Measurements from ENCODE around the gene ITGB1BP1.

The ITGB1BP1 gene

DNA sequence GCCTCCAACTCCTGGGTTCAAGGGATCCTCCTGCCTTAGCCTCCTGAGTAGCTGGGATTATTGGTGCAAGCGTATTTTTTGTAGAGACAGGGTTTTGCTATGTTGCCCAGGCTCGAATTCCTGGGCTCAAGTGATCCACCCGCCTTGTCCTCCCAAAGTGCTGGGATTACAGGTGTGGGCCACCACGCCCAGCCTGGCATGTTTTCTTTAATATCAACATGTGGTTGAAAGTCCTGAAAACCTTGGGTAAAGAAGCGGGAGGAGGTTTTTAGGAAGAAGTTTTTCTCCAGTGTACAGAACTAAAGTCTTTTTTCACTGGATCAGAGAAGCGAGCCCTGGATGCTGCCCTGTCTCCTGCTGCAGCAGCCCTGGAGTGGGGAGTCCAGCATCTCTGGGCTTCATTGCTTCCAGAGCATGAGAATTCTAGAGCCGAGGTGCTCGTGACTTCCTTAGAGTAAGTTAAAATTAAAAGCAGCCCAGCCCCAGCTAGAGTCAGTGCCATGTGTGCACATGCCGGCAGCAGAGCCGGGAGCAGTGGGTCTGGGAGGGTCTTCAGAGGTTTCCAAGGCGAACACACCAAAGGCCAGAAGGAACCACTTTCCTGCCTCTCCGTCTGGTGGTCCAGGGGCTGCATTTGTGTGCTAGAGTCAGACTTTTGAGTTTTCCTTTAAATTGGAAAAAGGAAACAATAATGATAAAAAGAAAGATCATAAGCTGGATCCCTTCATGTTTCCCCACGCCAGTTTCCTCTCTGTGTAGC lies 31.2 kb downstream of the ITGB1BP1 start:
- TF ChIP-seq ZNF274 (IDR thresholded peaks at IDR 0.05; ENCODE audit: low read depth, low read length) (no peak), SUZ12 (IDR thresholded peaks at IDR 0.05; ENCODE audit: extremely low read depth, insufficient read depth, insufficient read length) (no peak), YY1 (IDR thresholded peaks at IDR 0.05; ENCODE audit: insufficient read depth, insufficient read length) (no peak)
- Histone ChIP-seq H3K9ac (ENCODE audit: insufficient read length, low read depth) (peak overlapping the region; percentile 32), H3K27me3 (ENCODE audit: insufficient read depth, insufficient read length) (no peaks in the 10 kb centered on the region), H3K36me3 (ENCODE audit: insufficient read depth, insufficient read length, low read length) (peaks cover 29% of the 10 kb centered on the region), H3K4me3 (ENCODE audit: insufficient read length, low read depth) (no peak overlapping the region), H3K4me1 (ENCODE audit: insufficient read depth, insufficient read length) (peaks cover 10% of the 10 kb centered on the region), H3K9me3 (ENCODE audit: insufficient read depth, low read length) (no peaks in the 10 kb centered on the region)
- DNase-seq (ENCODE audit: low read depth, low spot score): no peak

DNA sequence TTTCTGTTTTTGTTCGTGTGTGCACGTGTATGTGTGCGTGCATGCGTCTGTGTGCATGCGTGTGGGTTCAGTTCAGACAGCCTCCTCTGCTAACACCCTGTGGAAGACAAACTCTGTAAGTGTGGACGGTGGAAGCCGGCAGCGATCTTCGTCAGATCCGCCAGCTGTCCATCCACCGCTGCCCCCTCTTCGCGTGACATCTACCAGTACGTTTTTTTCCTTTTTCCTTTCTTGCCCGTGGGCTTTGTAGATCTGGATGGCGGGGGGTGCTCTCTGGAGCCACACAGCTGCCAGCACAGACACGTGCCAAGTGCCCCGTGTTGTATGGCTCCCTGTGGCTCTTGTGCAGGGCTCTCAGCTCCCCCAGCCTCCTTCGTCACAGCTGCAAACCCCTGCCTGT lies 32.3 kb downstream of the ITGB1BP1 start:
- DNase-seq (ENCODE audit: low read depth, low spot score): no peak
- Histone ChIP-seq H3K9ac (ENCODE audit: insufficient read length, low read depth) (no peak overlapping the region), H3K9me3 (ENCODE audit: insufficient read depth, low read length) (no peaks in the 10 kb centered on the region), H3K4me3 (ENCODE audit: insufficient read length, low read depth) (no peak overlapping the region), H3K36me3 (ENCODE audit: insufficient read depth, insufficient read length, low read length) (peaks cover 32% of the 10 kb centered on the region), H3K4me1 (ENCODE audit: insufficient read depth, insufficient read length) (peaks cover 10% of the 10 kb centered on the region), H3K27me3 (ENCODE audit: insufficient read depth, insufficient read length) (no peaks in the 10 kb centered on the region)
- no peak for TF ChIP-seq ZNF274 (IDR thresholded peaks at IDR 0.05; ENCODE audit: low read depth, low read length)
- no peak for TF ChIP-seq YY1 (IDR thresholded peaks at IDR 0.05; ENCODE audit: insufficient read depth, insufficient read length)
- TF ChIP-seq SUZ12 (IDR thresholded peaks at IDR 0.05; ENCODE audit: extremely low read depth, insufficient read depth, insufficient read length): no peak

DNA sequence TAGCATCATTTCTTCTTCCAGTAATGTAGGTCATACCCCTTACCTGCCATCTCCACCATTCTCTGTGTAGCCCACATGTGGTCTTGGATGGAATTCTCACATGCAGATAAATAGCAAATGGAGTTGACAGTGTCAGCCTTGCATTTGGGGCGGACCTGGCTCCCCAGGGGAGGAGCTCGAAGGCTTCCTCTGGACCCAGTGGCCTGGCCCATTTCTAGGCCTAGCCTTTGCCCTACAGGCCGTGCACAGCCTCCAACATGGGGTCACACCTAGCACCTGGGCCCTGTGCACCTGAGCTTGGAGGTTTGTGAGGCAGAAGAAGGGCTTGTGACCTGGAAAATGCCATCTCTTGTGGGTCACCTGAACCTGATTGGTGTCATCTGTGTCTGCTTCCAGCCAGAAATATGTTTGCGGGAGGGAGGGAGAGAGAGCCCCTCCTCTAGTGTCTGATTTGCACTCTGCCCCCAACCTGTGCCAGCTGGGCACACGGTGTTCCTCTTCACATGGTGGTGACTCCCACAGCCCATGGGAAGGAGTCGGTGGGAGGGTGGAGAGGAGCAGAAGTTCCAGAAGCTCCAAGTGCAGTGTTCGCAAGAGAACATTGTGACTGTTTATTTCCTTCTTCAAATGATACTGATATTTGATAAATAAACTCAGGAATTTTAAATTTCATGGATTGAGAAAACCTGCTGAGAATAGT lies 33.0 kb downstream of the ITGB1BP1 start:
- Histone ChIP-seq H3K36me3 (ENCODE audit: insufficient read depth, insufficient read length, low read length) (peaks cover 32% of the 10 kb centered on the region), H3K4me1 (ENCODE audit: insufficient read depth, insufficient read length) (peaks cover 10% of the 10 kb centered on the region), H3K9ac (ENCODE audit: insufficient read length, low read depth) (no peak overlapping the region), H3K27me3 (ENCODE audit: insufficient read depth, insufficient read length) (no peaks in the 10 kb centered on the region), H3K9me3 (ENCODE audit: insufficient read depth, low read length) (no peaks in the 10 kb centered on the region), H3K4me3 (ENCODE audit: insufficient read length, low read depth) (no peak overlapping the region)
- DNase-seq (ENCODE audit: low read depth, low spot score): no peak
- no peak for TF ChIP-seq SUZ12 (IDR thresholded peaks at IDR 0.05; ENCODE audit: extremely low read depth, insufficient read depth, insufficient read length)
- no peak for TF ChIP-seq YY1 (IDR thresholded peaks at IDR 0.05; ENCODE audit: insufficient read depth, insufficient read length)
- TF ChIP-seq ZNF274 (IDR thresholded peaks at IDR 0.05; ENCODE audit: low read depth, low read length): no peak

DNA sequence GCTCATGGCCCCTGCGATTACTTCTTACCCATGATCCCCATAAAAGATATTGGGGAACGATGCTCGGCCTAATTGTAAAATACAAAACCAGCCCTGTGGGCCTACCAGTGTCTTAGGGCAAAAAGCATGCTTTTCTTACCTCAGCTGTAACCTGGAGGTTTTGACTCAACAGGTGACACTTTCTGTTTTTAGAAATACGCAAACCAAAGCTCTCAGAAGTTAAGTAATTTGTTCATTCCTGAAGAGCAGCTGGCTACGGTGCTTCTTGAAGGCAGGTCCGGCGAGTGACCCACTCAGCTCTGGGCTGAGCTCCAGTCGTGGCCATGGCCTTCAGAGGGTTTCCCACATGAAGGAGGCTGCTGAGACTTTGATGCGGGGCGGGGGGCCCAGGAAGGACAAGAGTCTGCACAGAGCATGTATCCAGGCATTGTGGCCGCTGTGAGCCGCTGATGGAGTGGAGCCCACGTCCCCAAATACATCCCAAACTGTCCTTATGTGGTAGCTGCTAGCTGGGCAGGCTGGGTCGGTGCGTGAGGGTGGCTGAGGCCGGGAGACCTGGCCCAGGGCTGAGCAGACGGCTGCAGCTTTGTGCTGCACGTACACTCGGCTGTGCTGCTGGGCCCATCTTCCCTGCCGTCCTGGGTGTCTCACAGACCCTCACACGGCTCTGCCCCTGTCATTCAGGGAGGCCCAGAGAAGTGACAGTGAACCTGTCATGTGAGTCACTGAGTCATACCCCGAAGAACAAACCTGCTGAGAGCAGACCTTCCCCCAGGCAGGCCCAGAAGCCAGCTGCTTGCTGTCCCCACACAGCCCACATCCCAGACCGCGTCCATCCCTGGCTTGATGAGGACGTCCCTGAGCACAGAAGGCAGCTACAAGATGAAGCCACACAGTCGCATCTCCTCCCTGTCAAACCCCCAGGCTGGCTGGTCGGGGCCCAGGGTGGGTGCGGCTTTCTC lies 34.1 kb downstream of the ITGB1BP1 start:
- no peak for DNase-seq (ENCODE audit: low read depth, low spot score)
- no peak overlapping the region for H3K4me3 ChIP-seq (ENCODE audit: insufficient read length, low read depth)
- H3K36me3 ChIP-seq (ENCODE audit: insufficient read depth, insufficient read length, low read length): peaks cover 34% of the 10 kb centered on the region
- no peak overlapping the region for H3K9ac ChIP-seq (ENCODE audit: insufficient read length, low read depth)
- H3K27me3 ChIP-seq (ENCODE audit: insufficient read depth, insufficient read length): no peaks in the 10 kb centered on the region
- TF ChIP-seq ZNF274 (IDR thresholded peaks at IDR 0.05; ENCODE audit: low read depth, low read length) (no peak), SUZ12 (IDR thresholded peaks at IDR 0.05; ENCODE audit: extremely low read depth, insufficient read depth, insufficient read length) (no peak), YY1 (IDR thresholded peaks at IDR 0.05; ENCODE audit: insufficient read depth, insufficient read length) (no peak)
- peaks cover 10% of the 10 kb centered on the region for H3K4me1 ChIP-seq (ENCODE audit: insufficient read depth, insufficient read length)
- H3K9me3 ChIP-seq (ENCODE audit: insufficient read depth, low read length): no peaks in the 10 kb centered on the region

DNA sequence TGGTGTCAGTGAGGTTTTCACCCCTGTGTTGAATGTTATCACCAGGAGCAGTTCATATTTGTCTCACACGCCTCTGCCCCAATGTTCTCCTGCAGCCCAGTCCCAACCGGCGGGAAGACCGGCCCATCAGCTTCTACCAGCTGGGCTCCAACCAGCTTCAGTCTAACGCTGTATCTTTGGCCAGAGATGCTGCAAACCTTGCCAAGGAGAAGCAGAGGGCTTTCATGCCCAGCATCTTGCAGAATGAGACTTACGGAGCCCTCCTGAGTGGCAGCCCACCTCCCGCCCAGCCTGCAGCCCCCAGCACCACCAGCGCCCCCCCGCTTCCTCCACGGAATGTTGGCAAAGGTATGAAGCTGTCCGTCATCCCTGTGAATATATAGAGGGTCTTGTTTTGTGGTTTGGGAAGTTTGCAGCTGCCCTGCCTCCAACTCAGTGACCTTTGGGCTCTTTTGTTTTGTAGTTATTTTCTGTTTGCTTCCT lies 35.1 kb downstream of the ITGB1BP1 start:
- Histone ChIP-seq H3K4me3 (ENCODE audit: insufficient read length, low read depth) (no peak overlapping the region), H3K9ac (ENCODE audit: insufficient read length, low read depth) (no peak overlapping the region), H3K9me3 (ENCODE audit: insufficient read depth, low read length) (no peaks in the 10 kb centered on the region), H3K4me1 (ENCODE audit: insufficient read depth, insufficient read length) (peaks cover 10% of the 10 kb centered on the region), H3K36me3 (ENCODE audit: insufficient read depth, insufficient read length, low read length) (peaks cover 35% of the 10 kb centered on the region), H3K27me3 (ENCODE audit: insufficient read depth, insufficient read length) (no peaks in the 10 kb centered on the region)
- DNase-seq (ENCODE audit: low read depth, low spot score): no peak
- TF ChIP-seq SUZ12 (IDR thresholded peaks at IDR 0.05; ENCODE audit: extremely low read depth, insufficient read depth, insufficient read length) (no peak), YY1 (IDR thresholded peaks at IDR 0.05; ENCODE audit: insufficient read depth, insufficient read length) (no peak), ZNF274 (IDR thresholded peaks at IDR 0.05; ENCODE audit: low read depth, low read length) (no peak)

DNA sequence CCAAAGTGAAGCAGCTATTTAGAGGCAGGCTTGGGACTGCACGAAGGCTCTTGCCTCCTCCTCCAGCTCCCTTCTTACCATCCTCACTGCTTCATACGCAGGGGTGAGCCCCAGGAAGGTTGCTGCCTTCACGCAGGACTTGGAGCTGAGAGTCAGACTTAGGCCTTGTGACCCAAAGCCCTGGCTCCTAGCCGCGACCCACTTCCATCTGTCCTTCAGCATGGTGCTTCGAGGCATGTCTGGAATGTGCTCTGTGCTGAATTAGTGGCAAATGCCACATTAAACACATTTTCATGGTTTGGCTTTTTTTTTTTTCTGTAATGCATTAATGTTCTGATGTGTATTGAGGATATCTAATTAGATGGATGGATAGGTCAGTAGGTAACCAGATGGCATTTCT lies 37.5 kb downstream of the ITGB1BP1 start:
- no peak for DNase-seq (ENCODE audit: low read depth, low spot score)
- Histone ChIP-seq H3K36me3 (ENCODE audit: insufficient read depth, insufficient read length, low read length) (peaks cover 32% of the 10 kb centered on the region), H3K27me3 (ENCODE audit: insufficient read depth, insufficient read length) (no peaks in the 10 kb centered on the region), H3K4me3 (ENCODE audit: insufficient read length, low read depth) (no peak overlapping the region), H3K4me1 (ENCODE audit: insufficient read depth, insufficient read length) (peaks cover 8% of the 10 kb centered on the region), H3K9ac (ENCODE audit: insufficient read length, low read depth) (no peak overlapping the region), H3K9me3 (ENCODE audit: insufficient read depth, low read length) (no peaks in the 10 kb centered on the region)
- TF ChIP-seq ZNF274 (IDR thresholded peaks at IDR 0.05; ENCODE audit: low read depth, low read length) (no peak), SUZ12 (IDR thresholded peaks at IDR 0.05; ENCODE audit: extremely low read depth, insufficient read depth, insufficient read length) (no peak), YY1 (IDR thresholded peaks at IDR 0.05; ENCODE audit: insufficient read depth, insufficient read length) (no peak)
